ENCODE results near the gene WDR20. TPM values are rescaled to one million over a fixed set of nuclear protein-coding genes. Genes with fewer than 3 reads are reported as not detected.

The WDR20 gene
- polyA plus RNA-seq, 4 donors: 14.6 to 33.1 (median 23.3) TPM

DNA sequence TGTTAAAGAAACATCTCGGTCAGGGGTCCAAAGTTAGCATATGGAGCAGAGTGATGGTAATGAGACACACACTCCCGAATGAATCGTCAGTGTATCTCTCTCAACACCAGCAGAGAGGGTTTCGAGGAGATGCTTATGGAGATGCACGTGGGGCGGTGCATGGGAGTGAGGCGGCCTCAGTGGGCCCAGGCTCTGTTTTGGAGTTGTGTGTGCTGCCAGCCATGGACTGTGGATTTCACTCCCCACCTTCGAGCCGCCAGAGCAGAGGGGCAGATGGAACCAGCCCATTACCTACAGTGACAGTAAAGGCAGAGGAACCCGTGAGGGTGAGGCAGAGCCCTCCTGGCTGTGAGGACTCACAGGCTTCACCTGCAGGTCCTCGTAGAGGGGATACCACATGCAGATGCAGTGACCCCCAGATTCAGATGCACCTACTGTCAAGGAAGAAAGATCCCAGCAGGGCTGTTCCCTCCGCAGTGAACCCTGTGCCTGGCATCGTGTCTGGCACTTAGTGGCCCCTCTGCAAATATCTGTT, 68.2 kb downstream of the WDR20 start:
- Histone ChIP-seq H3K27me3 (ENCODE audit: control insufficient read depth in 3 of 3, insufficient read depth in 3 of 3, low read length in 3 of 3) (no peaks in the 10 kb centered on the region), H3K9me3 (ENCODE audit: control insufficient read depth in 2 of 2, insufficient read depth in 1 of 2, low read depth in 1 of 2, low read length in 1 of 2) (no peaks in the 10 kb centered on the region), H3K36me3 (ENCODE audit: control insufficient read depth in 3 of 3, insufficient read depth in 2 of 3, low read depth in 1 of 3, low read length in 3 of 3) (peaks cover 6 to 79% (median 7%) of the 10 kb centered on the region in 3 donors), H3K4me3 (ENCODE audit: low read depth in 1 of 3, low read length in 3 of 3) (no peak overlapping the region), H3K27ac (ENCODE audit: low read depth in 1 of 3, low read length in 2 of 3) (no peak overlapping the region), H3K4me1 (ENCODE audit: control insufficient read depth in 3 of 3, insufficient read depth in 2 of 3, low read depth in 1 of 3, low read length in 2 of 3) (no peaks in the 10 kb centered on the region)
- 94% methylated on average over 13 of the region's 13 CpGs for WGBS, 3 donors
- DNase-seq (no peak), FAIRE-seq (no peak)

DNA sequence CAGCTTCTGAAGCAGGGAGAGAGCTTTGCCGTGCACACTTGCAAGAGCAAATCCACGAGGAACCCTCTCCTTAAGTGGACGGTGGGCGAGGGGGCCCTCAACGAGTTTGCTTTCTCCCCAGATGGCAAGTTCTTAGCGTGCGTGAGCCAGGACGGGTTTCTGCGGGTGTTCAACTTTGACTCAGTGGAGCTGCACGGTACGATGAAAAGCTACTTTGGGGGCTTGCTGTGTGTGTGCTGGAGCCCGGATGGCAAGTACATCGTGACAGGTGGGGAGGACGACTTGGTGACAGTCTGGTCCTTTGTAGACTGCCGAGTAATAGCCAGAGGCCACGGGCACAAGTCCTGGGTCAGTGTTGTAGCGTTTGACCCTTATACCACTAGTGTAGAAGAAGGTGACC, 69.0 kb downstream of the WDR20 start:
- FAIRE-seq (no peak), DNase-seq (no peak)
- H3K27me3 ChIP-seq (ENCODE audit: control insufficient read depth in 3 of 3, insufficient read depth in 3 of 3, low read length in 3 of 3): no peaks in the 10 kb centered on the region
- H3K9me3 ChIP-seq (ENCODE audit: control insufficient read depth in 2 of 2, insufficient read depth in 1 of 2, low read depth in 1 of 2, low read length in 1 of 2): no peaks in the 10 kb centered on the region
- no peak overlapping the region for H3K4me3 ChIP-seq (ENCODE audit: low read depth in 1 of 3, low read length in 3 of 3)
- peaks cover 5 to 79% (median 6%) of the 10 kb centered on the region in 3 donors for H3K36me3 ChIP-seq (ENCODE audit: control insufficient read depth in 3 of 3, insufficient read depth in 2 of 3, low read depth in 1 of 3, low read length in 3 of 3)
- H3K4me1 ChIP-seq (ENCODE audit: control insufficient read depth in 3 of 3, insufficient read depth in 2 of 3, low read depth in 1 of 3, low read length in 2 of 3): no peaks in the 10 kb centered on the region
- no peak overlapping the region for H3K27ac ChIP-seq (ENCODE audit: low read depth in 1 of 3, low read length in 2 of 3)
- WGBS, 3 donors: 93 to 96% (median 96%) methylated on average over 17 of the region's 17 CpGs

DNA sequence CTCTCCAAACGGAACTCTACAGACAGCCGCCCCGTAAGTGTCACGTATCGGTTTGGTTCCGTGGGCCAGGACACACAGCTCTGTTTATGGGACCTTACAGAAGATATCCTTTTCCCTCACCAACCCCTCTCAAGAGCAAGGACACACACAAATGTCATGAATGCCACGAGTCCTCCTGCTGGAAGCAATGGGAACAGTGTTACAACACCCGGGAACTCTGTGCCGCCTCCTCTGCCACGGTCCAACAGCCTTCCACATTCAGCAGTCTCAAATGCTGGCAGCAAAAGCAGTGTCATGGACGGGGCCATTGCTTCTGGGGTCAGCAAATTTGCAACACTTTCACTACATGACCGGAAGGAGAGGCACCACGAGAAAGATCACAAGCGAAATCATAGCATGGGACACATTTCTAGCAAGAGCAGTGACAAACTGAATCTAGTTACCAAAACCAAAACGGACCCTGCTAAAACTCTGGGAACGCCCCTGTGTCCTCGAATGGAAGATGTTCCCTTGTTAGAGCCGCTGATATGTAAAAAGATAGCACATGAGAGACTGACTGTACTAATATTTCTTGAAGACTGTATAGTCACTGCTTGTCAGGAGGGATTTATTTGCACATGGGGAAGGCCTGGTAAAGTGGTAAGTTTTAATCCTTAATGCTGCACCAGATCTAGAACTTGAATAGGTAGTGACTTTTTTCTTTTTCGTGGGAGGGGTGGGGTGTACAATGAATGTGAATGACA, 69.7 kb downstream of the WDR20 start:
- Histone ChIP-seq H3K36me3 (ENCODE audit: control insufficient read depth in 3 of 3, insufficient read depth in 2 of 3, low read depth in 1 of 3, low read length in 3 of 3) (peaks cover 5 to 80% (median 6%) of the 10 kb centered on the region in 3 donors), H3K27ac (ENCODE audit: low read depth in 1 of 3, low read length in 2 of 3) (no peak overlapping the region)
- 80 to 84% (median 81%) methylated on average over 19 of the region's 19 CpGs for WGBS, 3 donors

DNA sequence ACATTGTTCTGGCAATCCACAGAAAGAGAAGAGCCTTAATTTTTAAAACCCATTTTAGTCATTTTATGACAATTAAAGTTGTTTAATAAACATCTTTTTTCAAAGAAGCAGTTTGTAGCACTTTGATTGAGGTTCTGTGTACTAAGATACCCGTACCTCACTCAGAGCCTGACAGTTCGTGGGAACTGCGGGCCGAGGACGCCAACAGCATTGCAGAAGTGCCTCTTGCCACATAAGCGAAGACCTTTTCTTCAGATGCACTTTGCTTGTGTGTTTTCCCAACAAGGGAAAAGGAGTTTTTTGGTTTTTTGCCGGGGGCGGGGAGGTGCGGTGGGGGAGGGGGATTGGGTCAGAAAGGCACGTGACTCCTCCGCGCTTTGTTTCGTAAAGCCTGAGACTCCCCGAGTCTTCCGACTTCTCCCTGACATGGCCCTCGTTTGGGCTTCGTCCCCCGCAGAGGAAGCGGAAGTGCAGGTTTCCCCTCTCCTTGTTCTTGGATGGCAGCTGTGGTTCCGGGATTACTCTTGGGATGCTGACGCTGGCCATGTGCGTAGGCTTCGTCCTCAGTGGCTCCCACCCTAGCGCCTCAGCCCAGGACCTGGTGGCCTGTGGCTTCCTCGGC, 70.8 kb downstream of the WDR20 start:
- FAIRE-seq: no peak
- no peaks in the 10 kb centered on the region for H3K9me3 ChIP-seq (ENCODE audit: control insufficient read depth in 2 of 2, insufficient read depth in 1 of 2, low read depth in 1 of 2, low read length in 1 of 2)
- no peaks in the 10 kb centered on the region for H3K27me3 ChIP-seq (ENCODE audit: control insufficient read depth in 3 of 3, insufficient read depth in 3 of 3, low read length in 3 of 3)
- no peaks in the 10 kb centered on the region for H3K4me1 ChIP-seq (ENCODE audit: control insufficient read depth in 3 of 3, insufficient read depth in 2 of 3, low read depth in 1 of 3, low read length in 2 of 3)
- WGBS, 3 donors: 92 to 99% (median 97%) methylated on average over 25 of the region's 25 CpGs
- no peak overlapping the region for H3K27ac ChIP-seq (ENCODE audit: low read depth in 1 of 3, low read length in 2 of 3)
- peaks cover 3 to 78% (median 5%) of the 10 kb centered on the region in 3 donors for H3K36me3 ChIP-seq (ENCODE audit: control insufficient read depth in 3 of 3, insufficient read depth in 2 of 3, low read depth in 1 of 3, low read length in 3 of 3)
- DNase-seq: no peak
- H3K4me3 ChIP-seq (ENCODE audit: low read depth in 1 of 3, low read length in 3 of 3): no peak overlapping the region

More for the DNA sequence above, 69.7 kb downstream of the WDR20 start:
- no peak for FAIRE-seq
- Histone ChIP-seq H3K9me3 (ENCODE audit: control insufficient read depth in 2 of 2, insufficient read depth in 1 of 2, low read depth in 1 of 2, low read length in 1 of 2) (no peaks in the 10 kb centered on the region), H3K27me3 (ENCODE audit: control insufficient read depth in 3 of 3, insufficient read depth in 3 of 3, low read length in 3 of 3) (no peaks in the 10 kb centered on the region), H3K4me1 (ENCODE audit: control insufficient read depth in 3 of 3, insufficient read depth in 2 of 3, low read depth in 1 of 3, low read length in 2 of 3) (no peaks in the 10 kb centered on the region), H3K4me3 (ENCODE audit: low read depth in 1 of 3, low read length in 3 of 3) (no peak overlapping the region)
- DNase-seq: peak; percentile 42 to 54

DNA sequence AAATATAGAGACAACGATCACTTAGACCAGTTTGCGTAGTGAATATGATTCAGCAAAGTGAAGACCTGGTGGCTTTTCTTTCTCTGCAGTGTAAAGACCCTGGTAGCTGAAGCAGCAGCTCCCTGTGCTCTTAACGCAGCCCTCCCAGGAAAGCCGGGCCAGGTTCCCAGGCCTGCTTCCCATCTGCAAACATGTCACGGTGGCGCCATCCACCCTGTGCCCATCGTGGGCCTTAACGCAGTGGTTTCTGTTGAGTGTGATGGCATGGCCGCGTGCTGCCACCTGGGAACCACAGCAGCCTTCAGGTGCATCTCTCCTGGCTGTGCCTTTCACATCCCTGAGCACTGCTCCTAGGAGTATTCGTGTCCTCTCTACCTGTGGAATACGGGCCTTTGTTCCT, 71.5 kb downstream of the WDR20 start:
- H3K27ac ChIP-seq (ENCODE audit: low read depth in 1 of 3, low read length in 2 of 3): no peak overlapping the region
- no peak for DNase-seq

DNA sequence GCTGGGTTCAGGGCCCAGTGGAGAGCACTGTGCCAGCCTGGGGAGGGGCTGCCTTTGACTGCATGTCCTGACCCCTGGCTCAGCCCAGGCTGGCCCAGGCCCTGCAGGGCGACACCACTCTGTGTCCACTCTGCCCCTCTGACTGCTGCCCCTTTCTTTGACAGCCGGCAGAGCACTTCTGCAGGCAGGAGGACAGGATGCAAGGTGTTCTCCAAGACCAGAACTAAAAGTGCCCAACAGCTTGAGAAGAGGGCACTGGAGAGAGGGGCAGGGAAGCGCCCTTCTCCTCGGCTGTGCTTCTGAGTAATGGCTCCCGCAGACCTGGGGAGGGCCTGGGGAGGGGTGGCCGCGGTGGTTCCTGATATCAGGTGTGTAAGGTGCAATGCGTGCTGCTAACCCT, 72.7 kb downstream of the WDR20 start:
- no peak for DNase-seq
- Histone ChIP-seq H3K27me3 (ENCODE audit: control insufficient read depth in 3 of 3, insufficient read depth in 3 of 3, low read length in 3 of 3) (no peaks in the 10 kb centered on the region), H3K36me3 (ENCODE audit: control insufficient read depth in 3 of 3, insufficient read depth in 2 of 3, low read depth in 1 of 3, low read length in 3 of 3) (peaks cover 3 to 73% (median 5%) of the 10 kb centered on the region in 3 donors), H3K9me3 (ENCODE audit: control insufficient read depth in 2 of 2, insufficient read depth in 1 of 2, low read depth in 1 of 2, low read length in 1 of 2) (no peaks in the 10 kb centered on the region), H3K4me1 (ENCODE audit: control insufficient read depth in 3 of 3, insufficient read depth in 2 of 3, low read depth in 1 of 3, low read length in 2 of 3) (no peaks in the 10 kb centered on the region), H3K27ac (ENCODE audit: low read depth in 1 of 3, low read length in 2 of 3) (no peak overlapping the region), H3K4me3 (ENCODE audit: low read depth in 1 of 3, low read length in 3 of 3) (no peak overlapping the region)
- 91 to 93% (median 93%) methylated on average over 8 of the region's 8 CpGs for WGBS, 3 donors
- no peak for FAIRE-seq

More for the DNA sequence above, 71.5 kb downstream of the WDR20 start:
- no peaks in the 10 kb centered on the region for H3K9me3 ChIP-seq (ENCODE audit: control insufficient read depth in 2 of 2, insufficient read depth in 1 of 2, low read depth in 1 of 2, low read length in 1 of 2)
- no peak overlapping the region for H3K4me3 ChIP-seq (ENCODE audit: low read depth in 1 of 3, low read length in 3 of 3)
- no peaks in the 10 kb centered on the region for H3K4me1 ChIP-seq (ENCODE audit: control insufficient read depth in 3 of 3, insufficient read depth in 2 of 3, low read depth in 1 of 3, low read length in 2 of 3)
- no peak for FAIRE-seq
- H3K36me3 ChIP-seq (ENCODE audit: control insufficient read depth in 3 of 3, insufficient read depth in 2 of 3, low read depth in 1 of 3, low read length in 3 of 3): peaks cover 3 to 78% (median 5%) of the 10 kb centered on the region in 3 donors
- 94 to 98% (median 97%) methylated on average over 12 of the region's 12 CpGs for WGBS, 3 donors
- no peaks in the 10 kb centered on the region for H3K27me3 ChIP-seq (ENCODE audit: control insufficient read depth in 3 of 3, insufficient read depth in 3 of 3, low read length in 3 of 3)

DNA sequence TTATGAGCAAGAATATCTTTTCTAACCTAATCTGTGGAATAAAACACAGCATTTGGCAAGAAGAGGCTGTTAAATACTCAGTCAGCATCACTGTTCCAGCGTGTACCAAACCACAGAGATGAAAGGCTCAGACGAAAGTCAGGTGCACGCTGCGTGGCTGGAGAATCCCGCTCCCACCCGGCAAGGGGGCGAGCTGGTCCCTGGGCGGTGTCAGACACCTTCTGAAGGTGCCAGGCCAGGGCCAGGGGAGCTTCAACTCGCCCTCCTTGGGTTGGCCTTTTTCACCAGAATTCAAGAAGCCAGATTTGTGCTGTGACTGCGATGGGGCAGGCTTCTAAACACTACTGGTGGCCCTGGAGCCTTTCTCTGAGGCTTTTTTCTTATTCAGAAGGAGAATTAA, 73.1 kb downstream of the WDR20 start:
- FAIRE-seq: no peak
- Histone ChIP-seq H3K4me3 (ENCODE audit: low read depth in 1 of 3, low read length in 3 of 3) (no peak overlapping the region), H3K36me3 (ENCODE audit: control insufficient read depth in 3 of 3, insufficient read depth in 2 of 3, low read depth in 1 of 3, low read length in 3 of 3) (peaks cover 3 to 73% (median 5%) of the 10 kb centered on the region in 3 donors), H3K9me3 (ENCODE audit: control insufficient read depth in 2 of 2, insufficient read depth in 1 of 2, low read depth in 1 of 2, low read length in 1 of 2) (no peaks in the 10 kb centered on the region), H3K27ac (ENCODE audit: low read depth in 1 of 3, low read length in 2 of 3) (no peak overlapping the region), H3K4me1 (ENCODE audit: control insufficient read depth in 3 of 3, insufficient read depth in 2 of 3, low read depth in 1 of 3, low read length in 2 of 3) (no peaks in the 10 kb centered on the region), H3K27me3 (ENCODE audit: control insufficient read depth in 3 of 3, insufficient read depth in 3 of 3, low read length in 3 of 3) (no peaks in the 10 kb centered on the region)
- no peak for DNase-seq
- 93 to 95% (median 93%) methylated on average over 10 of the region's 10 CpGs for WGBS, 3 donors

DNA sequence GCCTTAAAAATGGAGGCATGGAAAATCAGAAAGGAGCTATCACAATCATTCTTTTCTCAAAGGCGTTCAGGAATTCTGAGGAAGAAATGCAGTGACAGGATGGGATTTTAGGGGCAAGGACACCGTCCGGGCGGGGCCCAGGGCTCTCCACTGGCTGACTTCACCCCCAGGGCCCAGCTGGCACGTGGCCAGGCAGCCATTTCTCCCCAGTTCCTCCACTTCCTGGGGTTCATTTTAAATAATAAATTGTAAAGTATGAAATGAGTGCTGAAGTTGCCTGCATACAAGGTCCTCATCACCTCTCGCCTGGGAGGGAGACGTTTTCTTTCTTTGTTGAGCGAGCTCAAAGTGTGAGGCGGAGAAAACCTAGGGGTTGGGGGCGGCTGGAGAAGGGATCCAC, 73.8 kb downstream of the WDR20 start:
- Histone ChIP-seq H3K4me3 (ENCODE audit: low read depth in 1 of 3, low read length in 3 of 3) (no peak overlapping the region), H3K27ac (ENCODE audit: low read depth in 1 of 3, low read length in 2 of 3) (no peak overlapping the region), H3K9me3 (ENCODE audit: control insufficient read depth in 2 of 2, insufficient read depth in 1 of 2, low read depth in 1 of 2, low read length in 1 of 2) (no peaks in the 10 kb centered on the region), H3K4me1 (ENCODE audit: control insufficient read depth in 3 of 3, insufficient read depth in 2 of 3, low read depth in 1 of 3, low read length in 2 of 3) (no peaks in the 10 kb centered on the region), H3K27me3 (ENCODE audit: control insufficient read depth in 3 of 3, insufficient read depth in 3 of 3, low read length in 3 of 3) (no peaks in the 10 kb centered on the region), H3K36me3 (ENCODE audit: control insufficient read depth in 3 of 3, insufficient read depth in 2 of 3, low read depth in 1 of 3, low read length in 3 of 3) (peaks cover 3 to 72% (median 5%) of the 10 kb centered on the region in 3 donors)
- WGBS, 3 donors: 79 to 88% (median 87%) methylated on average over 10 of the region's 10 CpGs
- FAIRE-seq (no peak), DNase-seq (no peak)
